Breast epithelium (tissue), 3 donors: ENCODE data around the gene CYCS.

Experiments
- POLR2A ChIP-seq: fragments of 450-650 bp; IDR thresholded peaks from one replicate; pipeline ENCODE4 v1.6.1; 2016; ENCODE audit warnings: antibody characterized with exemption, mild to moderate bottlenecking, moderate library complexity
- POLR2AphosphoS5 ChIP-seq, 3 donors: sonication (generic); formaldehyde crosslinking; IDR thresholded peaks; one replicate each; pipeline ENCODE4 v1.6.1; 2017; ENCODE audit warnings: antibody characterized with exemption in 3 of 3
- TF ChIP-seq, protein P1 (sequence below), 3 donors: fragments of 450-650 bp; IDR thresholded peaks; one replicate each; pipeline ENCODE4 v1.5.1; 2016 to 2017; ENCODE audit warnings: antibody characterized with exemption in 3 of 3, mild to moderate bottlenecking in 3 of 3, moderate library complexity in 3 of 3

DNA sequence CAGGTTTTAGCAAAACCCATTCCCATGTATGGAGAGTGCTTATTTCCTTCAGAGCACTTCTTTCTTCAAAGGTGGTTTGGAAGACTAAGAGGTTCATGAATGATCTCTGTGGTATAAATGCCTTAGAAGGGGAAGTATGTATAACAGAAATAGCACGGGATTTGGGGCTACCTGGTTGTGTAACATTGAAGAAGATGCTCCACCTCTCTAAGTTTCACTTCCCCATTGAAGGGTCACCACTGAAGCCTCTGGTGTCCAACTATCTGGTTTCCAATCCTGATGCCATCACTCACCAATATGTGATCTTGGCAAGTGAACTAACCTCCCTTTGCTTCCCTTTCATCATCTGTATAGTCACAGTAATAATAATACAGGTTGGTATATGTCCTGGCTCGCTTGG lies 37.2 kb downstream of the CYCS start:
- TF ChIP-seq POLR2AphosphoS5 (IDR thresholded peaks at IDR 0.05) = no peak
- TF ChIP-seq, protein P1, sequence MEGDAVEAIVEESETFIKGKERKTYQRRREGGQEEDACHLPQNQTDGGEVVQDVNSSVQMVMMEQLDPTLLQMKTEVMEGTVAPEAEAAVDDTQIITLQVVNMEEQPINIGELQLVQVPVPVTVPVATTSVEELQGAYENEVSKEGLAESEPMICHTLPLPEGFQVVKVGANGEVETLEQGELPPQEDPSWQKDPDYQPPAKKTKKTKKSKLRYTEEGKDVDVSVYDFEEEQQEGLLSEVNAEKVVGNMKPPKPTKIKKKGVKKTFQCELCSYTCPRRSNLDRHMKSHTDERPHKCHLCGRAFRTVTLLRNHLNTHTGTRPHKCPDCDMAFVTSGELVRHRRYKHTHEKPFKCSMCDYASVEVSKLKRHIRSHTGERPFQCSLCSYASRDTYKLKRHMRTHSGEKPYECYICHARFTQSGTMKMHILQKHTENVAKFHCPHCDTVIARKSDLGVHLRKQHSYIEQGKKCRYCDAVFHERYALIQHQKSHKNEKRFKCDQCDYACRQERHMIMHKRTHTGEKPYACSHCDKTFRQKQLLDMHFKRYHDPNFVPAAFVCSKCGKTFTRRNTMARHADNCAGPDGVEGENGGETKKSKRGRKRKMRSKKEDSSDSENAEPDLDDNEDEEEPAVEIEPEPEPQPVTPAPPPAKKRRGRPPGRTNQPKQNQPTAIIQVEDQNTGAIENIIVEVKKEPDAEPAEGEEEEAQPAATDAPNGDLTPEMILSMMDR (IDR thresholded peaks at IDR 0.05) = no peak
- no peak for TF ChIP-seq POLR2A
